CD14-positive monocyte (primary cell): ENCODE measurements around the gene EPHX1. TPM values are rescaled to one million over a fixed set of nuclear protein-coding genes. Genes with fewer than 3 reads are reported as not detected.
A peak's percentile ranks its signal among the peaks of the same experiment; 100 is the strongest.

ENCODE experiments used
- DNase-seq, 3 donors: peaks; one replicate each; pipeline ENCODE4 v3.0.0-alpha.2; 2011 to 2022
- H2AFZ ChIP-seq: 2 replicates; pipeline ENCODE4 v1.6.0; 2012; ENCODE audit warnings: mild to moderate bottlenecking, low read depth, low read length, inconsistent platforms; ENCODE audit not compliant: insufficient read depth, poor library complexity, severe bottlenecking
- H3K27ac ChIP-seq, 2 donors: 1 replicate in 1 of 2; 2 replicates in 1 of 2; pipeline ENCODE4 v1.5.1; 2012 to 2013; ENCODE audit warnings: low read length in 2 of 2, control low read depth in 1 of 2, inconsistent platforms in 1 of 2, low read depth in 1 of 2, mild to moderate bottlenecking in 1 of 2
- H3K27me3 ChIP-seq, 2 donors: one replicate each; pipeline versions ENCODE4 v1.6.0 to v1.6.1; 2011 to 2013; ENCODE audit warnings: low read length in 2 of 2; ENCODE audit not compliant: control insufficient read depth in 2 of 2, insufficient read depth in 2 of 2
- H3K36me3 ChIP-seq, 2 donors: replicated peaks in 1 of 2; 1 replicate in 1 of 2; 2 replicates in 1 of 2; pipeline versions ENCODE4 v1.5.1 to v1.6.1; 2012 to 2013; ENCODE audit warnings: low read length in 2 of 2, control low read depth in 1 of 2, inconsistent platforms in 1 of 2, mild to moderate bottlenecking in 1 of 2; ENCODE audit not compliant: insufficient read depth in 2 of 2, control insufficient read depth in 1 of 2
- H3K4me1 ChIP-seq, 2 donors: 1 replicate in 1 of 2; 2 replicates in 1 of 2; pipeline versions ENCODE4 v1.5.1 to v1.6.1; 2012 to 2013; ENCODE audit warnings: low read length in 2 of 2, control low read depth in 1 of 2, inconsistent platforms in 1 of 2, mild to moderate bottlenecking in 1 of 2, moderate library complexity in 1 of 2; ENCODE audit not compliant: insufficient read depth in 2 of 2, control insufficient read depth in 1 of 2
- H3K4me2 ChIP-seq: replicated peaks from 2 replicates; pipeline ENCODE3; 2012; ENCODE audit warnings: low read length, moderate library complexity, mild to moderate bottlenecking; ENCODE audit not compliant: poor library complexity, severe bottlenecking; ENCODE audit errors: extremely low read depth
- H3K4me3 ChIP-seq, 3 experiments: fragments of 200-600 bp in 1 of 3; sonication (generic) in 1 of 3; replicated peaks in 1 of 3; 1 replicate in 2 of 3; 2 replicates in 1 of 3; pipeline ENCODE4 v1.5.1; 2011 to 2013; ENCODE audit warnings: low read length in 3 of 3, mild to moderate bottlenecking in 3 of 3, control low read depth in 2 of 3, low read depth in 2 of 3, inconsistent platforms in 1 of 3, moderate library complexity in 1 of 3
- H3K79me2 ChIP-seq: 2 replicates; pipeline ENCODE4 v1.6.0; 2012; ENCODE audit warnings: mild to moderate bottlenecking, control low read depth, inconsistent platforms, low read length, moderate library complexity; ENCODE audit not compliant: insufficient read depth
- H3K9ac ChIP-seq: 2 replicates; pipeline ENCODE4 v1.6.0; 2017; ENCODE audit warnings: low read length, mild to moderate bottlenecking; ENCODE audit not compliant: insufficient read depth, poor library complexity, severe bottlenecking
- H3K9me3 ChIP-seq, 2 donors: replicated peaks in 1 of 2; 1 replicate in 1 of 2; 2 replicates in 1 of 2; pipeline versions ENCODE4 v1.5.1 to v1.6.1; 2012 to 2013; ENCODE audit warnings: low read length in 2 of 2, control low read depth in 1 of 2; ENCODE audit not compliant: control insufficient read depth in 1 of 2, insufficient read depth in 1 of 2
- H4K20me1 ChIP-seq: 2 replicates; pipeline ENCODE4 v1.6.0; 2012; ENCODE audit warnings: mild to moderate bottlenecking, low read length, control low read depth, moderate library complexity; ENCODE audit not compliant: insufficient read depth
- H3K27ac Mint-ChIP-seq, 7 donors: one replicate each; pipeline ENCODE4 v1.8.0; 2020; ENCODE audit warnings: mild to moderate bottlenecking in 7 of 7, mixed read lengths in 7 of 7, moderate library complexity in 6 of 7, inconsistent platforms in 2 of 7
- H3K27me3 Mint-ChIP-seq, 3 donors: one replicate each; pipeline ENCODE4 v1.8.0; 2021 to 2022; ENCODE audit warnings: low read depth in 3 of 3, mild to moderate bottlenecking in 3 of 3, mixed read lengths in 3 of 3, moderate library complexity in 3 of 3, inconsistent platforms in 1 of 3
- H3K36me3 Mint-ChIP-seq, 2 donors: one replicate each; pipeline ENCODE4 v1.8.0; 2020; ENCODE audit warnings: mixed read lengths in 2 of 2, inconsistent platforms in 1 of 2, mild to moderate bottlenecking in 1 of 2
- H3K4me1 Mint-ChIP-seq: one replicate; pipeline ENCODE4 v1.8.0; 2020; ENCODE audit warnings: mild to moderate bottlenecking, mixed read lengths
- H3K4me3 Mint-ChIP-seq, 2 donors: one replicate each; pipeline ENCODE4 v1.8.0; 2020; ENCODE audit warnings: mild to moderate bottlenecking in 2 of 2, mixed read lengths in 2 of 2, moderate library complexity in 1 of 2
- H3K9me3 Mint-ChIP-seq, 7 donors: one replicate each; pipeline ENCODE4 v1.8.0; 2020 to 2022; ENCODE audit warnings: mixed read lengths in 7 of 7, mild to moderate bottlenecking in 6 of 7, moderate library complexity in 6 of 7, inconsistent platforms in 2 of 7
- CTCF ChIP-seq: fragments of 200-600 bp; IDR thresholded peaks from one replicate; pipeline ENCODE4 v1.8.0; 2022; ENCODE audit warnings: antibody characterized with exemption, mild to moderate bottlenecking
- WGBS: methylation state at CpG from one replicate; pipeline ENCODE4 v1.1.5; 2013; ENCODE audit warnings: missing lambda C conversion rate; ENCODE audit not compliant: insufficient coverage; 5-methylcytosine and 5-hydroxymethylcytosine counted together
- intact Hi-C, 2 donors: fragments of 100-400 bp; cut with micrococcal nuclease; formaldehyde crosslinking; loops; one replicate each; pipeline versions ENCODE4 v1.15.0 to v1.15.1; 2023
- polyA plus RNA-seq, 3 donors: library from polyadenylated mRNA; depleted of rRNA in 1 of 3; unstranded in 2 of 3; stranded (reverse) in 1 of 3; fragments of 300-500 nt in 2 of 3; fragments of >200 nt in 1 of 3; fragmentation: Illumina TruSeq in 2 of 3; gene quantifications; 1 replicate in 2 of 3; 2 replicates in 1 of 3; pipeline ENCODE4 v1.2.3, GENCODE V29; 2012 to 2021

Gene EPHX1
- polyA plus RNA-seq, 3 donors: 4.6 to 23.8 (median 7.4) TPM

GRCh38 chr1:225847610-225848009 is 37.7 kb downstream of the EPHX1 start:
- peaks cover 0 to 2% (median 0%) of the 10 kb centered on the region in 3 donors for H3K27me3 Mint-ChIP-seq
- no peaks in the 10 kb centered on the region for H4K20me1 ChIP-seq
- H2AFZ ChIP-seq: no peak overlapping the region
- H3K4me3 ChIP-seq: no peak overlapping the region
- no peaks in the 10 kb centered on the region for H3K27me3 ChIP-seq
- H3K9me3 Mint-ChIP-seq: no peaks in the 10 kb centered on the region
- WGBS: 92% methylated on average over 2 of the region's 4 CpGs
- peak overlapping the region in 2 of 7 donors; percentile 4 to 30 for H3K27ac Mint-ChIP-seq
- H3K27ac ChIP-seq: no peak overlapping the region
- no peak overlapping the region for H3K4me3 Mint-ChIP-seq
- no peaks in the 10 kb centered on the region for H3K79me2 ChIP-seq
- H3K9me3 ChIP-seq: no peaks in the 10 kb centered on the region
- peaks cover 20 to 55% of the 10 kb centered on the region in 2 donors for H3K36me3 ChIP-seq
- TF ChIP-seq CTCF: no peak
- no peak overlapping the region for H3K4me2 ChIP-seq
- intact Hi-C loops: no loop called here
- H3K36me3 Mint-ChIP-seq: peaks cover 50 to 76% of the 10 kb centered on the region in 2 donors
- peaks cover 23 to 24% of the 10 kb centered on the region in 2 donors for H3K4me1 ChIP-seq
- DNase-seq: no peak
- H3K4me1 Mint-ChIP-seq: peaks cover 34% of the 10 kb centered on the region
- no peak overlapping the region for H3K9ac ChIP-seq

- Mint-ChIP-seq H3K4me3 (peak overlapping the region in 1 of 2 donors; percentile 24), H3K27me3 (peaks cover 0 to 2% (median 2%) of the 10 kb centered on the region in 3 donors), H3K27ac (peak overlapping the region in 4 of 7 donors; percentile 4 to 81 (median 32)), H3K9me3 (no peaks in the 10 kb centered on the region), H3K36me3 (peaks cover 56 to 83% of the 10 kb centered on the region in 2 donors), H3K4me1 (peaks cover 38% of the 10 kb centered on the region)
- Histone ChIP-seq H3K4me1 (peaks cover 26 to 28% of the 10 kb centered on the region in 2 donors), H3K9me3 (no peaks in the 10 kb centered on the region), H3K27ac (peak overlapping the region; percentile 3 to 12), H4K20me1 (no peaks in the 10 kb centered on the region), H3K9ac (no peak overlapping the region), H3K4me2 (no peak overlapping the region), H2AFZ (no peak overlapping the region), H3K4me3 (no peak overlapping the region), H3K79me2 (no peaks in the 10 kb centered on the region), H3K27me3 (no peaks in the 10 kb centered on the region), H3K36me3 (peaks cover 27 to 62% of the 10 kb centered on the region in 2 donors)
- intact Hi-C loops: no loop called here
- DNase-seq: no peak
- WGBS: 39% methylated on average over 7 of the region's 16 CpGs
- TF ChIP-seq CTCF: no peak
Observed at GRCh38 chr1:225848030-225848955, 38.4 kb downstream of the EPHX1 start.
